Kidney epithelial cell (primary cell): ENCODE measurements around the gene WNT9B. TPM values are rescaled to one million over a fixed set of nuclear protein-coding genes. Genes with fewer than 3 reads are reported as not detected.

ENCODE experiments used
- DNase-seq: peaks from one replicate; pipeline ENCODE4 v3.0.0-alpha.2; 2010; ENCODE audit warnings: low read depth
- H3K27me3 ChIP-seq: 2 replicates; pipeline ENCODE4 v1.6.0; 2011; ENCODE audit warnings: low read length; ENCODE audit not compliant: control insufficient read depth, insufficient read depth
- H3K36me3 ChIP-seq: 2 replicates; pipeline ENCODE4 v1.5.1; 2011; ENCODE audit warnings: low read length; ENCODE audit not compliant: control insufficient read depth, insufficient read depth
- H3K4me3 ChIP-seq: 2 replicates; pipeline ENCODE4 v1.5.1; 2011; ENCODE audit warnings: low read depth, mild to moderate bottlenecking, control low read depth, low read length
- CTCF ChIP-seq: IDR thresholded peaks from 2 replicates; pipeline ENCODE4 v1.5.1; 2011; ENCODE audit warnings: mild to moderate bottlenecking, moderate library complexity, low read length, control low read depth, inconsistent platforms; ENCODE audit not compliant: insufficient read depth, poor library complexity, severe bottlenecking
- total RNA-seq: library from RNA; depleted of rRNA; stranded (reverse); fragments of >200 nt; gene quantifications from 2 replicates; pipeline ENCODE4 v1.2.3, GENCODE V29; 2015

The WNT9B gene
- total RNA-seq, 1 donor from 2014 or later = not detected

- peaks cover 75% of the 10 kb centered on the region for H3K27me3 ChIP-seq
- H3K36me3 ChIP-seq = no peaks in the 10 kb centered on the region
- DNase-seq = no peak
- no peak overlapping the region for H3K4me3 ChIP-seq
- no peak for TF ChIP-seq CTCF
Measured at GRCh38 chr17:46820592-46821450, 30.6 kb upstream of the WNT9B start.

DNA sequence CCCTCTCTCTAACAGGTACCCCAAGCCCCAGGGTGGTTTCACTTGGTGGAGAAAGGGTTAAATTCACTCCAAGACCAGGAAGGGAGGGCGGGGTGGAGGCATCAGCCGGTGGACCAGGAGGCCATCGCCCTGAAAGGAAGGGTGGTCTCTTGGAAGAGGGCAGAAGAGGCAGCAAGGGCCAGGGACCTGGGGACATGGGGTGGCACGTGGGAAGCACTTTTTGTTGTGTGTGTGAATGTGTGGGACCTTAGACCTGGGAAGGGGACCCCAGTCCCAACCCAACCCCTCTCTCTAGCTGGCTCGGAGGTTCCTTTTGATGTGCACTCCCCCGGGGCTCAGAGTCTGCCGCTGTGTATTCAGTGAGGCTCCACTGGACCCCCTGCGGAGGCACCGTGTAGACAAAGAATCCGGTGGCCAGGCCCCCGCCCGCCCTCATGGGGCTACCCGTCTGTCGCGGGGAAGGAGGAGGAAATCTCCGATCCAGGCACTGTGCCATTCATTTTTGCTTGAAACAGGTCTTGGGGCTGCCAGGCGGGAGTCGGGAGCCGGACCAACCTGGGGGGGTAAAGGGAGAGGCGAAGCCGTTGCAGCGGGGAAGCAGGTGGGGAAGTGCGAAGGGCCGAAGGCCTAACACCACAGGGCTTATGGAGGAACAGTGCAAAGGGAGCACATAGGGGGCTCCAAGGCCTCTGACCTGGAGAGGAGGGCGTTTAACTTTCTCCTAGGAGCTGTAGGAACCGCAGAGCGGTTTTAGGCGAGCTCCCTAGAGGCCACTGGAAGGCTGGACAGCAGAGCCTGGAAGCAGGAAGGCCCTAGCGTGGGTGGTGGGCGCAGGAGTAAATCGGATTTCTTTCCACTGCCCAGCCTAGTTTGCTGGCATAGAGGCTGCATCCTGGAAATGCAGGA, 29.6 kb upstream of the WNT9B start:
- Histone ChIP-seq H3K4me3 (no peak overlapping the region), H3K27me3 (peaks cover 68% of the 10 kb centered on the region), H3K36me3 (no peaks in the 10 kb centered on the region)
- TF ChIP-seq CTCF = no peak
- no peak for DNase-seq

- TF ChIP-seq CTCF = peak; percentile 78
- DNase-seq = no peak
- Histone ChIP-seq H3K4me3 (no peak overlapping the region), H3K27me3 (peaks cover 61% of the 10 kb centered on the region), H3K36me3 (no peaks in the 10 kb centered on the region)
Measured at GRCh38 chr17:46822388-46822921, 28.9 kb upstream of the WNT9B start.

GRCh38 chr17:46823657-46824056, 27.7 kb upstream of the WNT9B start:
- Histone ChIP-seq H3K36me3 (no peaks in the 10 kb centered on the region), H3K27me3 (peaks cover 51% of the 10 kb centered on the region), H3K4me3 (no peak overlapping the region)
- no peak for TF ChIP-seq CTCF
- no peak for DNase-seq

DNA sequence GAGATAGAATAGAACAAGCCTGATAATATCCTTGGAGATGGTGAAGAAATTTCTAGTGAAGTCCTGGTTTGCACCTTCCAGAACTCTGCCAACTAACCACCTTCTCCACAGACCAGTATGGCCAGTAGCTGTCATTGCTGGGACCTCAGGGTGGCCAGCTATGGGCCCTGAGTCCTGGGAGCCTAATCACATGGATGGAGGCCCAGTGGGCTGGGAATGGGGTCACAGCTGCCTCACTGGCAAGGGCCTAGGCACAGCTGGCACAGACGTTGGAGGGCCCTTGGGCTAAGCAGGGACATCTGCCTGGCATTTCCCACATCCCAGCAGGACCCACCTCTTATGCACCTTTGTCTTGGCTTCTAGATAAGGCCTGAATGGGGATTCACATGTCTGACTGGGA, 25.3 kb upstream of the WNT9B start:
- Histone ChIP-seq H3K36me3 (no peaks in the 10 kb centered on the region), H3K4me3 (no peak overlapping the region), H3K27me3 (peaks cover 26% of the 10 kb centered on the region)
- no peak for DNase-seq
- no peak for TF ChIP-seq CTCF
